CD14-positive monocyte (primary cell): ENCODE measurements around the gene PBX3. TPM values are rescaled to one million over a fixed set of nuclear protein-coding genes. Genes with fewer than 3 reads are reported as not detected.

Source experiments
- DNase-seq, 3 donors: peaks; one replicate each; pipeline ENCODE4 v3.0.0-alpha.2; 2011 to 2022
- H2AFZ ChIP-seq: 2 replicates; pipeline ENCODE4 v1.6.0; 2012; ENCODE audit warnings: mild to moderate bottlenecking, low read depth, low read length, inconsistent platforms; ENCODE audit not compliant: insufficient read depth, poor library complexity, severe bottlenecking
- H3K27ac ChIP-seq, 2 donors: 1 replicate in 1 of 2; 2 replicates in 1 of 2; pipeline ENCODE4 v1.5.1; 2012 to 2013; ENCODE audit warnings: low read length in 2 of 2, control low read depth in 1 of 2, inconsistent platforms in 1 of 2, low read depth in 1 of 2, mild to moderate bottlenecking in 1 of 2
- H3K27me3 ChIP-seq, 2 donors: one replicate each; pipeline versions ENCODE4 v1.6.0 to v1.6.1; 2011 to 2013; ENCODE audit warnings: low read length in 2 of 2; ENCODE audit not compliant: control insufficient read depth in 2 of 2, insufficient read depth in 2 of 2
- H3K36me3 ChIP-seq, 2 donors: replicated peaks in 1 of 2; 1 replicate in 1 of 2; 2 replicates in 1 of 2; pipeline versions ENCODE4 v1.5.1 to v1.6.1; 2012 to 2013; ENCODE audit warnings: low read length in 2 of 2, control low read depth in 1 of 2, inconsistent platforms in 1 of 2, mild to moderate bottlenecking in 1 of 2; ENCODE audit not compliant: insufficient read depth in 2 of 2, control insufficient read depth in 1 of 2
- H3K4me1 ChIP-seq, 2 donors: 1 replicate in 1 of 2; 2 replicates in 1 of 2; pipeline versions ENCODE4 v1.5.1 to v1.6.1; 2012 to 2013; ENCODE audit warnings: low read length in 2 of 2, control low read depth in 1 of 2, inconsistent platforms in 1 of 2, mild to moderate bottlenecking in 1 of 2, moderate library complexity in 1 of 2; ENCODE audit not compliant: insufficient read depth in 2 of 2, control insufficient read depth in 1 of 2
- H3K4me2 ChIP-seq: replicated peaks from 2 replicates; pipeline ENCODE3; 2012; ENCODE audit warnings: low read length, moderate library complexity, mild to moderate bottlenecking; ENCODE audit not compliant: poor library complexity, severe bottlenecking; ENCODE audit errors: extremely low read depth
- H3K4me3 ChIP-seq, 3 experiments: fragments of 200-600 bp in 1 of 3; sonication (generic) in 1 of 3; replicated peaks in 1 of 3; 1 replicate in 2 of 3; 2 replicates in 1 of 3; pipeline ENCODE4 v1.5.1; 2011 to 2013; ENCODE audit warnings: low read length in 3 of 3, mild to moderate bottlenecking in 3 of 3, control low read depth in 2 of 3, low read depth in 2 of 3, inconsistent platforms in 1 of 3, moderate library complexity in 1 of 3
- H3K79me2 ChIP-seq: 2 replicates; pipeline ENCODE4 v1.6.0; 2012; ENCODE audit warnings: mild to moderate bottlenecking, control low read depth, inconsistent platforms, low read length, moderate library complexity; ENCODE audit not compliant: insufficient read depth
- H3K9ac ChIP-seq: 2 replicates; pipeline ENCODE4 v1.6.0; 2017; ENCODE audit warnings: low read length, mild to moderate bottlenecking; ENCODE audit not compliant: insufficient read depth, poor library complexity, severe bottlenecking
- H3K9me3 ChIP-seq, 2 donors: replicated peaks in 1 of 2; 1 replicate in 1 of 2; 2 replicates in 1 of 2; pipeline versions ENCODE4 v1.5.1 to v1.6.1; 2012 to 2013; ENCODE audit warnings: low read length in 2 of 2, control low read depth in 1 of 2; ENCODE audit not compliant: control insufficient read depth in 1 of 2, insufficient read depth in 1 of 2
- H4K20me1 ChIP-seq: 2 replicates; pipeline ENCODE4 v1.6.0; 2012; ENCODE audit warnings: mild to moderate bottlenecking, low read length, control low read depth, moderate library complexity; ENCODE audit not compliant: insufficient read depth
- H3K27ac Mint-ChIP-seq, 7 donors: one replicate each; pipeline ENCODE4 v1.8.0; 2020; ENCODE audit warnings: mild to moderate bottlenecking in 7 of 7, mixed read lengths in 7 of 7, moderate library complexity in 6 of 7, inconsistent platforms in 2 of 7
- H3K27me3 Mint-ChIP-seq, 3 donors: one replicate each; pipeline ENCODE4 v1.8.0; 2021 to 2022; ENCODE audit warnings: low read depth in 3 of 3, mild to moderate bottlenecking in 3 of 3, mixed read lengths in 3 of 3, moderate library complexity in 3 of 3, inconsistent platforms in 1 of 3
- H3K36me3 Mint-ChIP-seq, 2 donors: one replicate each; pipeline ENCODE4 v1.8.0; 2020; ENCODE audit warnings: mixed read lengths in 2 of 2, inconsistent platforms in 1 of 2, mild to moderate bottlenecking in 1 of 2
- H3K4me1 Mint-ChIP-seq: one replicate; pipeline ENCODE4 v1.8.0; 2020; ENCODE audit warnings: mild to moderate bottlenecking, mixed read lengths
- H3K4me3 Mint-ChIP-seq, 2 donors: one replicate each; pipeline ENCODE4 v1.8.0; 2020; ENCODE audit warnings: mild to moderate bottlenecking in 2 of 2, mixed read lengths in 2 of 2, moderate library complexity in 1 of 2
- H3K9me3 Mint-ChIP-seq, 7 donors: one replicate each; pipeline ENCODE4 v1.8.0; 2020 to 2022; ENCODE audit warnings: mixed read lengths in 7 of 7, mild to moderate bottlenecking in 6 of 7, moderate library complexity in 6 of 7, inconsistent platforms in 2 of 7
- WGBS: methylation state at CpG from one replicate; pipeline ENCODE4 v1.1.5; 2013; ENCODE audit warnings: missing lambda C conversion rate; ENCODE audit not compliant: insufficient coverage; 5-methylcytosine and 5-hydroxymethylcytosine counted together
- intact Hi-C, 2 donors: fragments of 100-400 bp; cut with micrococcal nuclease; formaldehyde crosslinking; loops; one replicate each; pipeline versions ENCODE4 v1.15.0 to v1.15.1; 2023
- polyA plus RNA-seq, 3 donors: library from polyadenylated mRNA; depleted of rRNA in 1 of 3; unstranded in 2 of 3; stranded (reverse) in 1 of 3; fragments of 300-500 nt in 2 of 3; fragments of >200 nt in 1 of 3; fragmentation: Illumina TruSeq in 2 of 3; gene quantifications; 1 replicate in 2 of 3; 2 replicates in 1 of 3; pipeline ENCODE4 v1.2.3, GENCODE V29; 2012 to 2021
- TF ChIP-seq, protein P1 (sequence below): fragments of 200-600 bp; IDR thresholded peaks from one replicate; pipeline ENCODE4 v1.8.0; 2022; ENCODE audit warnings: antibody characterized with exemption, mild to moderate bottlenecking

The PBX3 gene
- polyA plus RNA-seq, 3 donors, result 6.6 to 22.7 (median 7.1) TPM

DNA sequence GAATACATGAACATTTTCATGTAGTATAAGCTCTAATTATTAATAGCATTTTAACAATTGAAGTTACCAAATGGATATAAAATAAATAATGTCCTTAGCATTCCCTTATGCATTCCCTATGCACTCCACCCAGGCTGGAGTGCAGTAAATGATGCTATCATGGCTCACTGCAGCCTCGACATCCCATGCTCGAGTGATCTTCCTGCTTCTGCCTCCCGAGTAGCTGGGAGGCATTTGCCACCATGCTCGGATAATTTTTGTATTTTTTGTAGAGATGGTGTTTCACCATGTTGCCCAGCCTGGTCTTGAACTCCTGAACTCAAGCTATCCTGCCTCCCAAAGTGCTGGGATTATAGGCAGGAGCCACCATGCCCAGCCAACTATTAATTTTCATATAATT, 184.0 kb downstream of the PBX3 start:
- peaks cover 15 to 36% of the 10 kb centered on the region in 2 donors for H3K36me3 ChIP-seq
- no peak overlapping the region for H3K4me3 ChIP-seq
- no peaks in the 10 kb centered on the region for H3K79me2 ChIP-seq
- H3K36me3 Mint-ChIP-seq, result peaks cover 17 to 27% of the 10 kb centered on the region in 2 donors
- no peaks in the 10 kb centered on the region for H3K27me3 Mint-ChIP-seq
- H3K27ac Mint-ChIP-seq, result no peak overlapping the region
- H3K9ac ChIP-seq, result no peak overlapping the region
- H2AFZ ChIP-seq, result no peak overlapping the region
- intact Hi-C loops, result no loop called here
- no peak overlapping the region for H3K4me2 ChIP-seq
- H3K4me1 Mint-ChIP-seq, result no peaks in the 10 kb centered on the region
- H3K27ac ChIP-seq, result no peak overlapping the region
- no peaks in the 10 kb centered on the region for H4K20me1 ChIP-seq
- no peaks in the 10 kb centered on the region for H3K9me3 ChIP-seq
- no CpG with 5 or more reads among the region's 4 CpGs for WGBS
- H3K4me3 Mint-ChIP-seq, result no peak overlapping the region
- no peaks in the 10 kb centered on the region for H3K9me3 Mint-ChIP-seq
- TF ChIP-seq, protein P1, sequence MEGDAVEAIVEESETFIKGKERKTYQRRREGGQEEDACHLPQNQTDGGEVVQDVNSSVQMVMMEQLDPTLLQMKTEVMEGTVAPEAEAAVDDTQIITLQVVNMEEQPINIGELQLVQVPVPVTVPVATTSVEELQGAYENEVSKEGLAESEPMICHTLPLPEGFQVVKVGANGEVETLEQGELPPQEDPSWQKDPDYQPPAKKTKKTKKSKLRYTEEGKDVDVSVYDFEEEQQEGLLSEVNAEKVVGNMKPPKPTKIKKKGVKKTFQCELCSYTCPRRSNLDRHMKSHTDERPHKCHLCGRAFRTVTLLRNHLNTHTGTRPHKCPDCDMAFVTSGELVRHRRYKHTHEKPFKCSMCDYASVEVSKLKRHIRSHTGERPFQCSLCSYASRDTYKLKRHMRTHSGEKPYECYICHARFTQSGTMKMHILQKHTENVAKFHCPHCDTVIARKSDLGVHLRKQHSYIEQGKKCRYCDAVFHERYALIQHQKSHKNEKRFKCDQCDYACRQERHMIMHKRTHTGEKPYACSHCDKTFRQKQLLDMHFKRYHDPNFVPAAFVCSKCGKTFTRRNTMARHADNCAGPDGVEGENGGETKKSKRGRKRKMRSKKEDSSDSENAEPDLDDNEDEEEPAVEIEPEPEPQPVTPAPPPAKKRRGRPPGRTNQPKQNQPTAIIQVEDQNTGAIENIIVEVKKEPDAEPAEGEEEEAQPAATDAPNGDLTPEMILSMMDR, result no peak
- DNase-seq, result no peak
- no peaks in the 10 kb centered on the region for H3K4me1 ChIP-seq
- H3K27me3 ChIP-seq, result no peaks in the 10 kb centered on the region

DNA sequence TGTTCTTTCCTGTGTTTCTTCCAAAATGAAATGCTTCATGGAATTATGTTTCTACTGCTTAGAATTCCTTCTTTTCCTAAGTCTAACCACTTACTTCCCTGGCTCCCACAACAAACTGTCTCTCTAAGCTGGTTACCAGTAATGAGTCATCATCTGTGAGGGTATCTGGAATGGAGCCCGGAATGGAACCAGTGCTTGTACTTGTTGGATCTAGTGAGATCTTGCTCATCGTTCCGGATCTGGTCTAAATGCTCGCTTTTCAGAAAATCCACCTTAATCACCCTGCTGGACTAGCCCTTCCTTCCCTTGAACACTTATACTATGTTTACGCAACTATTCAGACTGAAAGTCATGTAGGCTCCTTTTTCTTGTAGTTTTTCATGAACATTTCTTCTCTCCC, 184.8 kb downstream of the PBX3 start:
- no peaks in the 10 kb centered on the region for H4K20me1 ChIP-seq
- Mint-ChIP-seq H3K4me3 (no peak overlapping the region), H3K9me3 (no peaks in the 10 kb centered on the region), H3K27ac (no peak overlapping the region), H3K4me1 (no peaks in the 10 kb centered on the region), H3K36me3 (peaks cover 17 to 33% of the 10 kb centered on the region in 2 donors), H3K27me3 (no peaks in the 10 kb centered on the region)
- intact Hi-C loops, result no loop called here
- no peaks in the 10 kb centered on the region for H3K4me1 ChIP-seq
- no peak overlapping the region for H3K4me3 ChIP-seq
- H3K27me3 ChIP-seq, result no peaks in the 10 kb centered on the region
- DNase-seq, result no peak
- peaks cover 18 to 44% of the 10 kb centered on the region in 2 donors for H3K36me3 ChIP-seq
- 92% methylated on average over 4 of the region's 5 CpGs for WGBS
- no peak overlapping the region for H3K4me2 ChIP-seq
- TF ChIP-seq, protein P1, result no peak
- no peak overlapping the region for H3K27ac ChIP-seq
- H3K9ac ChIP-seq, result no peak overlapping the region
- H3K79me2 ChIP-seq, result no peaks in the 10 kb centered on the region
- no peak overlapping the region for H2AFZ ChIP-seq
- no peaks in the 10 kb centered on the region for H3K9me3 ChIP-seq
